ENCODE results near the gene NTM.

- no peak for TF ChIP-seq EZH2 (IDR thresholded peaks at IDR 0.05; ENCODE audit: insufficient read depth, poor library complexity, severe bottlenecking)
- TF ChIP-seq EZH2phosphoT487 (IDR thresholded peaks at IDR 0.05; ENCODE audit: insufficient read depth, low read depth), result no peak
These were observed 217.6 kb downstream of the NTM start for GRCh38 chr11:131588057-131588456.

Measured in GM23248 (cell line).